ENCODE data around the gene LRRC4C.
"Not testable (repeated sequence)": the region's sequence is repeated elsewhere in the genome, so short reads cannot be mapped to it uniquely, and the experiment has no call there.

The LRRC4C gene

DNA sequence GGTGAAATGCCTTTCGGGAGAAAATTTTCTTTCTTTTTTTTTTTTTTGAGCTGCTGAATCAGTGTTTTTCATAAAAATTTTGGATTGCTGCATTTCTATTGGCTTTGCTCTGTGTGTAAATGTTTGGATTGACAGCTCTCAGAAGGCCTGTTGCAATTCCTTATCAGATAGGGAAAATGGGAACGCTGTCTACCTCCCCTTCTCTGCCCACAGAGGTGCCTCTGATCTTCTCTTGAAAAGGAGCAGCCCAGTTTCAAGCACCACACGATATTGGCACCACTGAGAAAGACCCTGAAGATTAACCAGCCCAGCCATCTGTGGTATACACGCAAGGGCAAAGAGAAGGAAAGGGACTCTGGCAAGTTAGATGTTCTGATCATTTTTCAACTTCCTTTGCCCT, 1272.2 kb downstream of the LRRC4C start:
- DNase-seq (ENCODE audit: low read depth in 1 of 2, low spot score in 1 of 2): no peak

DNA sequence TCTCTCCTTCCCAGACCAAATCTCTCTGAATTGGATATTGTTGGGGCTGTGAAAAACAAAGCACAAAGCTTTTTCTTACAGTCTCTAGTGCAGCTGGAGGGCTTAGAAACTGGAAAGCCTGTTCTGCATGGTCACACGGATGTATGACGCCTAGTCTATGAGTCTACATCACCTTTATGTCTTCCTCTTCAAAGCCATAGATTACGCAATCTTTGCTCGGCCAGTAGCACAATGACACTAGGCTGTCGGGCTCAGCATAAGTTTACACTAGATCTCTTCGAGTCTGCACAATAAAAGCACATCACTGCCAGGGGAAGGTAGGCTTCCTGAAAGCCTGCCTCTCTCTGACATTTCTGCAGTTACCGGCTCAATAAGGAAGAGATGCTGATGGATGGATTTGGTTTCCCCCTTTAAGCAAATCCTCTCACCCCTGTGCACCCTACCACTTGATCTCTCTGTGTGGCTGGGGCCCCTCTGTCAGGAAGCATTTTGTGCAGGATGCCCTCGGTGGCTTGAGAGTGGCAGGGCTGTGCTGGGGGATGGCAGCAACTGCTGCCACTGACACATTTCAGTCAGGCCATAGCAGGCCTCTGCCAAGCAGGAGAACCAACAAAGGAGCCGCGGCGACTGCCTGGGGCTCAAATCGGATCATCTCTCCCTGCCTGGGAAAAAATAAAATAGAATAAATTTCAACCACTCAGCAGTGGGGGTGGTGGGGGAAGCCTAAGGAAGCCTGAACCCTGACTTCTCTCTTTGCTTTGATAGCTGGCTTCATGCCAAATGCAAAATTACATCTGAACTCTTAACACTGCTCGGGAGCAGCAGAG, 1272.8 kb downstream of the LRRC4C start:
- DNase-seq (ENCODE audit: low read depth in 1 of 2, low spot score in 1 of 2): no peak

DNA sequence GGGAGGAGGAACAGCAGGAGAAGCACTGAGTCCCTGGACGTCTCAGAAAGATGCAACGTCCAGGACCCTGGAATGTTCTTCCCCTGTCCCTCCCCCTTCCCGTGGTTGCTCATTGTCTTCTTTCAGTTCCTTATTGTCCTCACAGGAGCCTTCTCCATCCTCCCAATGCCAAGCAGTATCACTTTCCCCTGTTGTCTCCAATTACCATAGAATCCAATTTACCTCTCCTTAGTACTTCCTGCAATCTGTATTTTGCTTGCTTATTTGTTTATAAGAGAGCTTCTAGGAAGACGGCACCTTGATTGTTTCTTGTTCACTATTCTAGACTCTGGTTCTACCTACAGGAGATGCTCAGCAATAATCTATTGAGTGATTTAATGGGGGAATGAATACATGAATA, 1273.7 kb downstream of the LRRC4C start:
- DNase-seq (ENCODE audit: low read depth in 1 of 2, low spot score in 1 of 2): no peak

DNA sequence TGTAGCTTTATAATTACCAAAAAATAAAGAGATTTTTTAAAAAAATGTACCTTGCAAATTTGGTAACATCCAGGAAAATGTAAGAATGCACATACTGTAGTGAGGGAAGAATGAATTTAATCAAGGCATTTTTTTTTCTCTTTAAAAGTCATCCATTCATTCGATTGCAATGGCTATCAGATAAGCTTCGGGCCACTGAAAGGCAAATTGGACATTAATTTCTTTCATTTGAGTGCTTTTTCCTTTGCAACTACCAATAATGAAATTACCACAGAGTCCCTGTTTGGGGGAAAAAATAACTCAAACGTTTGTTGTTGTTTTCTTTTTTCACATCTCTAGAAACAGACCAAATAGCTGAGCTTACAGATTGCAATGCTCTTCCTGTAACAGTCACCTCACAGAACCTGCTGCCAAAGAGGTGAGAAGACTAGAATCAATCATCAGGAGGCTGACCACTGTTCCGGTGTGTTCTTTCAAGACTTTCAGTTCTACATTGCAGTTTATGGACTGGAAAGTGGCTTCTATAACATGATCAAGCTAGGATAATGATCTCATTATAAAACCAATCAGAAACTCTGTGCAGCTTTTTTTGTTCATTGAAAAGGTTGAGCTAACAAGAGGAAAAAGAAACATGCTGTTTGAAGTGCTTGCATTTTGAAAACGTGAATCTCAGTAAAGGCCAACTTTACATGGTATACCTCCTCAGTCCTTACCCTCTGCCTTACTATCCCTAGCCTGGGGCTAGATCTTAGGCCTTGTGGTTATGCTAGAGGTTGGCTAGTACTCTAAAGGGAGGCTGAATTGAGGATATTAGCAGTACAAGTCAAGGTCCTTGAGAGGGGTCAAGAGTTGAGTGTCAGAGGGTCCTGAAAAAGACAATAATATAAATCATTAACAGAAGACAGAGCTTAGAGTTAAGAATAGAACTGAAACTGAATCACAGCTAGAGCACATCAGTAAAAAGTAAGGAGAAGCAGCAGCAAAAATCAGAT, 1276.1 kb downstream of the LRRC4C start:
- DNase-seq (ENCODE audit: low read depth in 1 of 2, low spot score in 1 of 2): no peak

DNA sequence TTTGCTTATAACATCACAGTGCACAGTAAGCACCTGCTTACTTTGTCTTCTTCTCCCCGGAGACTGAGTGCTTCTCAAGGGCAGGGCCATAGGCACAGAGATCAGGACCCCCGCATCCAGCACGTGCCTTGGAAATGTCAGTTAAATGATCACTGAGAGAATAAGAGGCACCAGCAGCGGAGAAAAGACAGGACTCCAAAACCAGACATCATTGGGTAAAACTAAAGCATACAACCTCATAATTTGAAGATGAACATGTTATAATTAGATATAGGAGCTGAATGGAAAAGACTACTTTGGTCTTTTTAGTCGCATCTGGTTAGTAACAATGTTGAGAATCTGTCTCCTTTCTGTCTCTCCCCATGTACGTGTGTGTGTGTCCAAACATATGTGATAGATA, 1279.9 kb downstream of the LRRC4C start:
- DNase-seq (ENCODE audit: low read depth in 1 of 2, low spot score in 1 of 2): no peak

DNA sequence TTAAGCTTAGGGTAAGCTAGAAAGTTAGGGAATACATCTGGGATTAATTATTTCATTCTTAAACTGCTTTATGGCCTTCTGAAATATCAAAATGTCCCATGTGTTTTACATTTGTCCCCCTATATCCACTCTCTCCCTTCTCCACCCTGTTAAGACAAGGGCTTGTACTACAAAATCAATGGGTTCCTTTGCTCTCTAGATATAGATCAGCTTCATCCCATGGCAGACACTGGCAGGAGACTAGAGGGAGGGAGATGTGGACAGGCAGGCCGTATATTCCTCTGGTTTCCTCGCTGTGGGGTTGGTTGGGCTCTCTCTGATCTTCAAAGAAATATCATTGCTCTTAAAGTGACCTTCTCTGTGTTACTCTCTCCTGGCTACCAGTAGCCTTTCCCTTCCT, 1281.0 kb downstream of the LRRC4C start:
- no peak for DNase-seq (ENCODE audit: low read depth in 1 of 2, low spot score in 1 of 2)

DNA sequence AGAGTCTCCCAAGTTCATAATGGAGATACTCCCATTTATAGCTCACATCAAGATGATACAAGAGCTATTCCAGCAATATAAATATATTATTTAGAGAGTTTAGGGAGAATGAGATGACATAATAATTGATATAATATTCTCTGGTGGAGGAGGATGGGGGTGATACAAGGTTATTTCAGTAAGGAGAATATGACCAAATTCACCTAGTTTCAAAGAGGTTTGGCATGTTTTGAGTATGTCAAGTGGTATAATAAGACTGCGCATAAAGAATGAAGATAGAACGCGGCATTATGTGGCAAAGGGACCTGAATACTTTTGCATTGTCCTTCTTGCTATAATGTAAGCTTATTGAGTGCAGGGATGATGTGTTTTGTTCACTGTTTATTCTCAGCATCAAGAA, 1283.5 kb downstream of the LRRC4C start:
- DNase-seq (ENCODE audit: low read depth in 1 of 2, low spot score in 1 of 2): no peak

DNA sequence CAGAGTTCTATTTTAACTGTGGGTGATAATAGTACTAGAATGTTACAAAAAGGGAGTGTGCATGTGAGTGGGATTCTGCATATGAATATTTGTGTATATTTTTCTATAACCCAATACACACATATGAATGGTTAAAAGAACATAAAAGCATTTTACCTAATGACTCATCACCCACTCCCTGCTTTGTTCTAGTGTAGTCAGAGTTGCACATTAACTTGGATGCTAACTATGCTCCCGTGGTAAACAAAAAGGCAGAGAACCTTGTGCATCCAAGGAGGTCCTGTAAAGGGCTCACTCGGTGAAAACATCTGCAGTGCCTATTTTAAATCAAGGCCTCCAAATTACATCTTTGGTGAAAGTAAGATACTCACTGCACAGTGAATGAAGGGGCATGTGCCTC, 1289.4 kb downstream of the LRRC4C start:
- DNase-seq (ENCODE audit: low read depth in 1 of 2, low spot score in 1 of 2): no peak

DNA sequence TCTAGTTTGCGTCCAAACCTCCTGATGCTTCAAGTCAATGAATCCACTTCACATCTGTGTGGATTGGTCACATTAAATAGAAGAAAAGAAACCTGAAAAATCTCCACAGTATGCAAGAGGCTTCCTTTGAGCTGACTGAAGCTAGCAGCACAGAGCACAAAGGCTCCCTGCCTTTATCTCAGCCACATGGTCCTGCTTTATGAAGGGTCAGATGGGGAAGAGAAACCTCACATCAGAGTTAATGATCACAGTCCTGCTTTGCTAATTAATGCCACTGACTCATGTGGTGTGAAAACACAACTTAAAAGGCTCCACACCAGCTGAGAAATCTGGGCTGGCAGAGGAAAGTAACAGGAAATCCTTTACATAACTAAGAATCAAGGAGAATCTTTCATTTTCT, 1291.0 kb downstream of the LRRC4C start:
- no peak for DNase-seq (ENCODE audit: low read depth in 1 of 2, low spot score in 1 of 2)

DNA sequence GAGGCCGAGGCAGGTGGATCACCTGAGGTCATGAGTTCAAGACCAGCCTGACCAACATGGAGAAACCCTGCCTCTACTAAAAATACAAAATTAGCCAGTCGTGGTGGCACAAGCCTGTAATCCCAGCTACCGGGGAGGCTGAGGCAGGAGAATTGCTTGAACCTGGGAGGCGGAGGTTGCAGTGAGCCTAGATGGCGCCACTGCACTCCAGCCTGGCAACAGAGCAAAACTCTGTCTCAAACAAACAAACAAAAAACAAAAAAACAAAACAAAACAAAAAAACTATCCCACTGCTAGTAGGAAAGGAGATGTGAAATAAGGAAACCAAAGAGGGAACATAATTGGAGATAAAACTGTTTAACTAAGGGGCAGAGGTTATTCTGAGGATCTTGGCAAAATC, 1291.6 kb downstream of the LRRC4C start:
- DNase-seq (ENCODE audit: low read depth in 1 of 2, low spot score in 1 of 2): not testable (repeated sequence)

DNA sequence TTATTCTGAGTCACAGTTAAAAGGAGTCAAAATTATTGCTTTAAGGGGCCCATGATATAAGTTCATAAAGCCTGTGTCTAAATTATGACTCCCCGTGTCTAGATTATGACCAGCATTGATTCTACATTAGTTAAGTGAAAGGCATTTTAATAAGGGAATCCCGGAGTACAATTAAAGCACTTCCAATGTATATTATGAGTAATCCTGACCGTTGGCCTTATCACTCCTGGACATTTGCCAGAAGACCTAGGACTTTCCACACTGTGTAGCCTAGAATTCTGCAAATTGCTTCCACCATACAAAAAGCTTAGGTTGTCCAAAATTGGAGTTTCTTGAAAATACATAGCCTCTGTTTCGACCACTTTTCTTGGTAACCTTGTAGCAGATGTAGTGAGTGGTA, 1292.6 kb downstream of the LRRC4C start:
- DNase-seq (ENCODE audit: low read depth in 1 of 2, low spot score in 1 of 2): no peak

DNA sequence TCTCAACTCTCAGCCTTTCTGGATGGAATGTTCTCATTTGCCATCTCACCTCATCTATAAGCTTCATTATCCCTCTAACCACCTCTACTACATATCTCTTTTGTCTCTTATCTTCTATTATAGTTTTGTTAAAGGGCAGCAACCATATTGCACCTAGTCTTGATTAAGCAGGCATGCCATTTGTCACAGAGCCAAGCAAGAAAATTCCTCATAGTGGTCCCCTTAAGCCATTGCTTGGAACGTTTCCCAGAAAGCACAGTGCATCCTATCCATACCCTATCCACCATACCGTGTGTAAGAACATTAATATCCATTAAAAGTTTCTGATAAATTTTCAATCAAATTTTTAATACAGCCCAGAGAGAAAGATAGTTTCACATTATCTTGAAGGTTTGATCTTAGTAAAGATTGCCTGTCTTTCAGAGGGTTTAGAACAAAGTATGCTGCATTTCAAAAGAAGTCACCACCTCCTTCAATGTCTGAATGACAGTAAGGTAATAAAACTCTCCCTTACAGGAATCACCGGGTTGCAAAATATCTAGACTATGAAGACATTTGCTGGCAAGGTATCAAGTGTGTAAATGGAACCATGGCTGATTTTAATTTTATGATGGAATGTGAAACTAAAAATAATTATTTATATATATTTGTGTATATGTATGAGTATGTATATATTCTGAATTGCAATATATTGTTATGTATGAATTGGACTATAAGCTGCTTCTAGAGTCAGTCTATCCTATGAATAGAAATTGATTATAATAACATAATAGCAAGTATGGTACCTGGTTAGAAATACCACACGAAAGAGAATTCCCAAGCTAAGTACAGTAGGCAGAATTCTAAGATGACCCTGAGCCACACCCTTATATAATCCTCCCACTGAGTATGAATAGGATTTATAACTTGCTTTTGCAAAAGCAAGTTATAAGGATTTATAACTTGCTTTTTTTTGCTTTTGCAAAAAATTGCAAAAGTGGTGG, 1296.3 kb downstream of the LRRC4C start:
- DNase-seq (ENCODE audit: low read depth in 1 of 2, low spot score in 1 of 2): no peak

DNA sequence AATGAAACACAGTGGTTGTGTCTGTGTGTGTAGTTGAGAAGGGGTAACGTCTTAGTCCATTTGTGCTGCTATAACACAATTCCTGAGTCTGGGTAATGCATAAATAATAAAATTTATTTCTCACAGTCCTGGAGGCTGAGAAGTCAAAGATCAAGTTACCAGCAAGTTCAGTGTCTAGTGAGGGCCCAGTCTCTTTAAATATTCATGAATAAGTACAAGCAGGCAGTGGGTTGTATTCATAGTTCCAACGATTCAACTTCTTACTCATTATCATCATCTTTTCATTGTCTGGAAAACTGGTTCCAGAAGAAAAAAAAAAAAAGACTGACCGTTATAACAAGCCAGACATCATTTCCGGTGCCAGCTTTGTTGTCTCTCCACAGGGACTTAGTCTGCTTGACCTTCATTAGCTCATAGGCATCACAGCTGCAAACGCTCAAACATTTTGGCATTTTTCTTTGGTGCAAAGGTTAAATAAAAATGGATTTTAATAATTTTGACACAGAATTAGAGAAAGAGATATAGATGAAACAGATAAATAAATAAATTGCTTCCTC, 1297.5 kb downstream of the LRRC4C start:
- DNase-seq (ENCODE audit: low read depth in 1 of 2, low spot score in 1 of 2): no peak

DNA sequence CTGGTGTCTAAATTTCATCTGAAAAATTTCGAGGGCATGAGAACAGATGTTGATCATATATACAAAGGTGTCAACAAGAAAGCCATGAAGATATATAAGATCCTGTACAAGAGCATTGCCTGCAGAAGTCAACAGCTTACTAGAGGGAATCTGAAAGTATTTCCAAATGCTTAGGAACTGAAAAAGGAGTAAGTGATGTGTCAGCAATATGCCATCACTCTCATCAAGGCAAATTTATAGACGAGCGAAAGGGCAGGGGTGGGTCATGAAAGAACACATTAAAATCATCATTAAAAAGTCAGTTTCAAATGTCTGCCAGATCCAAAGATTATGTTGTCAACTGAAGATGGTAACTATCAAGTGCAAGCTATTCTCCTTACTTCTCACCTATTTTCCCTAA, 1299.0 kb downstream of the LRRC4C start:
- DNase-seq (ENCODE audit: low read depth in 1 of 2, low spot score in 1 of 2): no peak

DNA sequence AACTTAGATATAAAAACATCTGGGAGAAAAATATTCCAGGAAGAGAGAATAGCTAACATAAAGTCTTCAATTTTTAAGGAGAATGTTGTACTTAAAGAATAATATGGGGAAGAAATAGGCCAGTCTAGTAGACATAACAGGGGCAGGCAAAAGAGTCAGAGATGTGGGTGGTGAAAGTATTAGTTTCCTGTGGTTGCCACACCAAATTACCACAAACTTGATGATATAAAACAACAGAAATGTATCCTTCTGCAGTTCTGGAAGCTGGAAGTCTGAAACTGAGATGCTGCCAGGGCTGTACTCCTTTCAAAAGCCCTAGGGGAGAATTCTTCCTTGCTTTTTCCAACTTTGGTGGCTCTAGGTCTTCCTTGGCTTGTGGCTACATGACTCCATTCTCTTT, 1309.7 kb downstream of the LRRC4C start:
- DNase-seq (ENCODE audit: low read depth in 1 of 2, low spot score in 1 of 2): no peak

DNA sequence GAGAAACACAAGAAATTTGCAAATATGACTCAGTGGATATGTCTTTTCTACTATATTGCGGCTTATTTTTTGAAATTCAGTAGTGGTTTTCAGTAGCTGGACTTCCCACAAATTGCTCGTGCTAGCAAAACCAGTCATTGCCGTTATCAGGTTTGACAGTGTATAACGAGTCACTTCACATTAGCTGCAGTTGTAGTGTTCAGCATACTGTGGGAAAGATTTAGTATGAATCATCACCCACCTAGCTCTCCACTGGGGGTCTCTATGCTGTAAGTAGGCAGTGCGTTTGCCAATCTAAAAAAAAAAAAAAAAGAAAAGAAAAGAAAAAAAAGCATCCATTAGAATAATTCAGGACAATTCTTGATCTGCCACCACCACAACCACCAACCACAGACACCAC, 1318.9 kb downstream of the LRRC4C start:
- DNase-seq (ENCODE audit: low read depth in 1 of 2, low spot score in 1 of 2): no peak

DNA sequence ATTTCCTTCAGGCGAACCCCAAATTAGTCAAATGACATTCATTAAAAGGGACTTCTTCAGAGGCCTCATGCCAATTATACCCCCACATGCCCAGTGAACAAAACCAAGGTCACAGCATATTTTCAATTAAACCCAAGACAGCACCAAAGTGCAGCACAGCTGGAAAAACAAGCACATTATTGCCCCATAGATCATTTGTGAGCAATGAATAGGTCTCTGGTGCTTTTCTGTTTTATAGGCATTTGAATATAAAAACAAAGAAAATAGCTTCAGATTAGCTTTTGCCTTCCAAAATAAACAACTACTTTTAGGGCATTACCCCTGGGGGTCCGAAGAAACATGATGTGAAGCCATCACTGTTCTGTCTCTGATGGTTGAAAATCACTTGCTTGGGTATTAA, 1319.9 kb downstream of the LRRC4C start:
- no peak for DNase-seq (ENCODE audit: low read depth in 1 of 2, low spot score in 1 of 2)

DNA sequence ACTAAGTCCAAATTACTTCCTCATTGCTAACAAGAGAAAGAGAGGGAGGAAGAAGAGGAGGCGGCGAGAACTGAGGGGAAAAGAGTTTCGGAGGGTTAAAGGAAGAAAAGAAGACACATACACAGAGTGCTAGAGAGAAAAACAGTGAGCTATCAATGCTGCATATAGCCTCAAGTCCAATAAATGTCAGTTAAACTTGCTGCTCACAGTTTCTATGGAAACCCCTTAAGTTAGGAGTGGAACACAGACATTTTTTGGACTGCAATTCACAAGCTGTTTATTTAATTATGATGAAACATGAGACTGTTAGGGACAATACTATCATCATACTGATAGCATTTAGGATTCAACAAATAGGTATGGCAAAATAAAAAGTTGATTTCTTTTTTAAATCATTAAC, 1320.4 kb downstream of the LRRC4C start:
- DNase-seq (ENCODE audit: low read depth in 1 of 2, low spot score in 1 of 2): no peak

DNA sequence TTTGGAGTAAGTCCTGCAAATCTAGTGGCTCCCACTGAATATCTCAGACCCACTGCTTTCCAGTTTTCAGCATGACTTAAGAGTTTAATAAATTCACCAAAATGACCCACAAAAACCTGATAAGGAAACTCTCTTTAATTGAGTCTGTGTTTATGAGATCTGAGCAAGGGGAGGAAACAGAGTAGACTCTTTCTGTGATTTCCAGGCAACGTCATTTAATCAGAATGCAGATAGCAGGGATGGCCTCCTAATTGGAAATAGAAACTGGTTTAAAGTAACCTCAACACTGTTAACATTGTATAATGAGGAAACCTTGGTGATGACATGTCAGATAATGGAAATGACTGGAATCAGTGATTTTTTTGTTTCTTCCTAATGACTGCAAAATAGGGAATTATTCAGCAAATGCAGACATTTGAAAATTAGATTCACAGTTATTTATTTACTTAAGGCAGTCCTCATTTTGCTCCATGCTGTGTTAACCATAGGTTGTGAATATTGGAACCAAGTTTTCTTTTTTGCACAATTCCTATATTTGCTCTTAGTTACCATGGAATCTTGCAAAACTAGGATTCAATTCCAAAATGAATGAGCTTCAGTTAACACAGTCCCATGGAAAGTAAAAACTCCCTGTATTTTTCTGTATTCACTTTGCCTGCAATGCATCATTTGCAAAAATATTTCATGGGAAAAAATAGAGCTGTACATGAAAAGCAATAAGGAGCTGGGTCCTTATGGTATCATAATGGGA, 1324.5 kb downstream of the LRRC4C start:
- DNase-seq (ENCODE audit: low read depth in 1 of 2, low spot score in 1 of 2): no peak

DNA sequence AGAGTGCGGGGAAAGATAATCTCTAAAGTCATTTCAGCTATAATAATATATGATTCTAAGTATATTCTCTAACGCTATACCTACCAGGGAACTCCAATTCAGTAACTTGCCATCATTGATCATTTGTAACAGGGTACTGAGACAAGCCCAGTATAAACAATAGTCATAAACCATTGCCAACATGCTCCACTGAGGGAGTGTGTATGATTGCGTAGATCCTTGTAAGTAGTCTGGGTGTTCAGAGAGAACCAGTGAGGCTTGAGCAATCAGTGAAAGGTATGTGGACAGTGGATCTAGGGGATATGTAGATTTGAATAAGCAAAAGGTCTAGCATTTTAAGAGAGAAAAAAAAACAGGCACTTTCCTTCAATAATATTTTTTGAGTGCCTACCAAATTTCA, 1326.0 kb downstream of the LRRC4C start:
- no peak for DNase-seq (ENCODE audit: low read depth in 1 of 2, low spot score in 1 of 2)

All from activated CD4-positive, alpha-beta T cell treated with anti-CD3 and anti-CD28 coated beads, Interleukin-2, amount 50 U/mL, for 24 hours (primary cell).